GM19397 (cell line): ENCODE results near the gene MED13L.
"Not testable (repeated sequence)": the region's sequence is repeated elsewhere in the genome, so short reads cannot be mapped to it uniquely, and the experiment has no call there.

Experiments used
- ATAC-seq: cut with Tn5 transposase; IDR thresholded peaks from one replicate; pipeline ENCODE4 v1.9.1; 2021; ENCODE audit warnings: mild to moderate bottlenecking, moderate library complexity; ENCODE audit not compliant: unreplicated experiment

MED13L gene

GRCh38 chr12:116136340-116136739, 141.2 kb downstream of the MED13L start:
- no peak for ATAC-seq

GRCh38 chr12:116135209-116135930, 142.1 kb downstream of the MED13L start:
- no peak for ATAC-seq

- no peak for ATAC-seq
These were observed 143.8 kb downstream of the MED13L start for GRCh38 chr12:116133636-116134214.

GRCh38 chr12:116133149-116133548, 144.3 kb downstream of the MED13L start:
- ATAC-seq: no peak

GRCh38 chr12:116131987-116132386, 145.5 kb downstream of the MED13L start:
- ATAC-seq: not testable (repeated sequence)

GRCh38 chr12:116131176-116131575, 146.3 kb downstream of the MED13L start:
- no peak for ATAC-seq

- ATAC-seq: no peak
These were observed 147.1 kb downstream of the MED13L start for GRCh38 chr12:116130431-116130830.

GRCh38 chr12:116128779-116129178, 148.7 kb downstream of the MED13L start:
- no peak for ATAC-seq

- no peak for ATAC-seq
These were observed 149.6 kb downstream of the MED13L start for GRCh38 chr12:116127859-116128258.

GRCh38 chr12:116126610-116127009, 150.9 kb downstream of the MED13L start:
- ATAC-seq: no peak

GRCh38 chr12:116125956-116126566, 151.4 kb downstream of the MED13L start:
- no peak for ATAC-seq

- ATAC-seq: no peak
These were observed 152.4 kb downstream of the MED13L start for GRCh38 chr12:116125084-116125483.

GRCh38 chr12:116123451-116124258, 153.8 kb downstream of the MED13L start:
- peak; percentile 66 for ATAC-seq

- ATAC-seq: no peak
These were observed 154.9 kb downstream of the MED13L start for GRCh38 chr12:116122628-116123027.

GRCh38 chr12:116121453-116121871, 156.0 kb downstream of the MED13L start:
- ATAC-seq: no peak

- ATAC-seq: no peak
These were observed 160.7 kb downstream of the MED13L start for GRCh38 chr12:116116650-116117424.

- no peak for ATAC-seq
These were observed 163.9 kb downstream of the MED13L start for GRCh38 chr12:116113398-116114130.

- no peak for ATAC-seq
These were observed 170.6 kb downstream of the MED13L start for GRCh38 chr12:116106870-116107269.

GRCh38 chr12:116104167-116104767, 173.2 kb downstream of the MED13L start:
- no peak for ATAC-seq
